Measurements from ENCODE around the gene IZUMO4.

GRCh38 chr19:2144190-2144589 is 47.5 kb downstream of the IZUMO4 start:
- TF ChIP-seq CTCF (IDR thresholded peaks at IDR 0.05; ENCODE audit: low read length), result no peak
- no peak for TF ChIP-seq EZH2 (optimal IDR thresholded peaks at IDR 0.05; ENCODE audit: low read depth, low read length)
- TF ChIP-seq EZH2phosphoT487 (IDR thresholded peaks at IDR 0.05; ENCODE audit: low read length), result no peak
